DMS53 (cell line): ENCODE measurements around the gene TNFRSF6B.
A peak's percentile ranks its signal among the peaks of the same experiment; 100 is the strongest.
"Not testable (repeated sequence)": the region's sequence is repeated elsewhere in the genome, so short reads cannot be mapped to it uniquely, and the experiment has no call there.

Experiments used
- DNase-seq: peaks from one replicate; lab custom pipeline; 2025; lab: John Stamatoyannopoulos, UW

TNFRSF6B gene

DNA sequence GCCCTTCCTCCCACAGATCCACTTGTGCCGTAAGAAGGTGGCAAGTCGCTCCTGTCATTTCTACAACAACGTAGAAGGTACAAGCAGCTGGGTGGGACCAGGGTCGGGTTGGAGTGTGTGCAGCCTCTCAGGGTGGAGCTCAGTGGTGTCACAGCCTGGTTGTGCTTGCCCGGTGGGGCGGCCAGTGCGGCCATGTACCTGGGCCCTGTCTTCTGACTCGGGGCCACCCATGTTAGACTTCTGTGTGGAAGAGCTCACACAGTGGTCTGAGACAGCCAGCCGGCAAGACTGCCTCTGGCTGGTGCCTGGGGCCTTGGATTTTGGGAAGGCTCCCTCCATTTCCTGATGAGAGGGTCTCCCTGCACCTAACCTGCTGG is 33.7 kb upstream of the TNFRSF6B start:
- DNase-seq: no peak

DNA sequence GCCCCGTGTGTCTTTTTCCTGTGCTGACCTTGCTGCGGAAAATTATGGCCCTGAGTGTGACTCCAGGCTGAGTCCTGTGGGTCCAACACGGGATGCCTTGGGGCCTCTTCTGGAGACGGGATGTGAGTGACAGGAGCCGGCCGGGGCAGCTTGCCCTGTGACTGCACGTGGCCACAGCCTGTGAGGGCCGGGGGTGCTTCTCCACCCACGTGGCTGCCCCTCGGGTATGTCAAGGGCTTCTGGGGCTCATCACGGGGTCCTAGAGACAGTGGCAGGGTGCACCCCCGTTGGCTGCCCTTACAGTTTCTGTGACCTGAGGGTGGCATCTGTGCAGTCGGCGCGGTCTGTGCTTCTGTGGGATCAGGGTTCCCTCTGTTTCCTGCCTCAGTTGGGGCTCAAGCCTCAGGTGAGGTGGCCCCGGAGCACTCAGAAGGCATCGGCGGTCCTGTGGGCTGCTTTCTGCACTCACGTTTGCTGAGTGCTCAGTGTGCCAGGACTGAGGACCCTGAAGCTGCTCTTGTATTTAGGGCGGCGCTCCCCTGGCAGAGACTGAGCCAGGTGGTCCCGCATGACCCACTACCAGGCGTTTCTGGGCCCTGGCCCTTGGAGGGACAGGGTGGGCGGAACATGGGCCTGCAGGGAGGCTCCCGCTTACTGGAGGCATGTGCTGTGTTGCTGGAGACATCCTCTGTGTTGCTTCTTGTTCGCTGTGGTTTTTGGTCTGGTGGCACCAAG is 33.0 kb upstream of the TNFRSF6B start:
- no peak for DNase-seq

DNA sequence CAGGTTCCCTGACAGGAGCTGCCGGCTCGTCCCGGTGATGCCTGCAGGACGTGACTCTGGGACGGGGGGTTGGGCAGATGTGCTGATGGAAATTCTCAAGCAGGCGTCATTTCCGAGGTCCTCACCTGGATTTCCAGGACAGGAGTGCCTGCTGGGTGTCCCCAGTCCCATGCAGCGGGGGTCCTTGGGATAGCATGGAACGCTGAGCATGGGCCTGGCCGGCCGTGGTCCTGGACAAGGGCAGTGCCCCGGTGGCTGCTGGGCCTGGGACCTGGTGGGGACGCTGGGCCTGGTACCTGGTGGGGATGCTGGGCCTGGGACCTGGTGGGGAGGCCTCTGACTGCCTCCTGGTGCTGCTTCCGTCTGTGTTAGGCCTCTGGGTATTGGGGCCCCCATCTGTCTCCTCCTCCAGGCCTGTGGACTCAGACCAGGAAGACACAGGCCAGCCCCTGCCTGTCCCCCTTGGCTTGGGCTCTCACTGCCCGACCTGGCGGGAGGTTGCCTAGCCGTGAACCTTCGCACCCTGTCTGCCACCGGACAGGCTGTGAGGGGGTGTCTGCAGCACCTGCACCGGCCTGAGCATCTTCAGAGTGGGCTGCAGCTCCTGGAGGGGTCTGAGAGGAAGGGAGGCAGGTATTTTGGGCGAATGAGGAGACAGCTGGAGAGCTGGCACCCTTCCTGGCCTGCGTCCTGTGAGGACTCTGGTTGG is 32.2 kb upstream of the TNFRSF6B start:
- no peak for DNase-seq

DNA sequence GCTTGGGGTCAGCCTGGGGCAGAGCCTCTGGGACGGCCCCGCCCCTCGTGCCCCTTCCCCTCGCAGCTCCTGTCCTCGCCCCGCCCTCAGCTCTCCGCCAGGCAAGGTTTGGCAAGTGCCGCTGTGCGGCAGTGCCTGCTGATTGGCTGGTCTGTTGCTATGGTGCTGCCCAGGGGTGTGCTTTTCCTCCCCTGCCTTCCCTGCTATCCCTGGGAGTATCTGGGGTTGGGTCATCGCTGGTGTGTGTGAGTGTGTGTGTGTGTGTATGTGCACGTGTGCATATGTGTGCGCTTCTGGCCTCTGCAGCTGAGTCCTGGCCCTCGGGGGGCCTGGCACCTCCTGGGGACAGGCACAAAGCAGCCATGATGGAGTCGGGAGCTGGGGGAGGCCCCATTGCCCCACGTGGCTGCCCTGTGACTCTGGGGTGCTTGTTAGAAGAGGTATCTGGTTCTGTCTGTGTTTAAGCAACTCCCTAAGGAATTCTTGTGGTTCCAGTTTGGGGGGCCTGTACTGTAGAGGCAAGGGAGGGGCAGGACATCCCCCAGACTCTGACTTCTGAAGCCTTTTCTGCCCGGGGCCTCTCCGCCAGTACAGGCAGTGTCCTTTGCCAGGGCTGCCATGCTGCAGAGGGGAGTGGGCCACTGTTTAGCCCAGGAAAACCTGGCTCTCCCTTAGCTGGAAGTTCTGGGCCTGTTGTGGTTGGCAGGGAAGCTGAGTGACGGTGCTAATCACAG is 31.4 kb upstream of the TNFRSF6B start:
- no peak for DNase-seq

DNA sequence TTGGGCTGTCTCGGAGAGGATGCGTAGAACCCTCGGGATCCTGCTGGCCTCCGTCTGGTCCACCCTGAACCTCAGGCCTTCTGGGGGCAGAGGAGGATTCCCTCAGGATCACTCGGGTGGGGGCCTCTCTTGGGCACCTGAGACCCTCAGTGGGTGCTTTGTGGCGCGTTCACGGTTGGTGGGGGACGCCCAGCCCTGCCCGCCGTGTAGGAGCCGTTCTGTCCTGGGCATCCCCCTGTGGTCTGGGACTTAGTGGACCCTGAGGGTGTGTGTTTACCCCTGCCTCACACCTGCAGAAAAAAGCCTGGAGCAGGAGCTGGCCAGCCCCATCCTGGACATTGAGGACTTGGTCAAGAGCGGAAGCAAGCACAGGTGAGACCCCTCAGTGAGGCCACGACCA is 30.7 kb upstream of the TNFRSF6B start:
- no peak for DNase-seq

DNA sequence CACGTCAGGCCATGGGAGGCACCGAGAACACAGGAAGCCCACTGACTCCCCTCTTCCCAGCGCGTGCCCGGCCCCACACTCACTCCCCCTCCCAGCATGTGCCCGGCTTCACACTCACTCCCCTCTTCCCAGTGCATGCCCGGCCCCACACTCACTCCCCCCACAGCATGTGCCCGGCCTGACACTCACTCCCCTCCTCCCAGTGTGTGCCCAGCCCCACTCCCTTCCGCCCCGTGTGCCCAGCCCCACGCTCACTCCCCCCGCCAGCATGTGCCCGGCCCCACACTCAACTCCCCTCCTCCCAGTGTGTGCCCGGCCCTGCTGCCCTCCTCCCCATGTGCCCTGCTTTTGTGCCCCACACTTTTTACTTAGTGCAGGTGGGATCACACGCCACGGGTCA is 28.6 kb upstream of the TNFRSF6B start:
- no peak for DNase-seq

DNA sequence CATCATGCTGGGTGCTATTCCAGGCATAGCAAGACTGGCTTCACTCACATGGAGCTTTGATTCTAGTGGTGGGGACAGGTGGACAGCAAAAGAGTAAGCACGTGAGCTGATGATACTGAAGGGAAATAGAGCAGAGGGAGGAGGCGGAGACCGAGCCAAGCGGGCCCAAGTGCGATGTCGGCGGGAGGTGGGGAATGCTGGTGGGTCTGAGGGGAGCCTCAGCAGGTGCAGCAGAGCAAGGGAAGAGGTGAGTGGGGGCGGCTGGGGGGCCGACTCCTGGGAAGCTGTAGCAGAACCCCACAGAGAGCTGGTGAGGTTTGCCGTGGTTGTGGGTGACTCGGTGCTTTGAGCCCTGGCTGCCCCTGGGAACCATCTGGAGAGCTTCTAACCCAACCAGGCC is 28.1 kb upstream of the TNFRSF6B start:
- DNase-seq: no peak

DNA sequence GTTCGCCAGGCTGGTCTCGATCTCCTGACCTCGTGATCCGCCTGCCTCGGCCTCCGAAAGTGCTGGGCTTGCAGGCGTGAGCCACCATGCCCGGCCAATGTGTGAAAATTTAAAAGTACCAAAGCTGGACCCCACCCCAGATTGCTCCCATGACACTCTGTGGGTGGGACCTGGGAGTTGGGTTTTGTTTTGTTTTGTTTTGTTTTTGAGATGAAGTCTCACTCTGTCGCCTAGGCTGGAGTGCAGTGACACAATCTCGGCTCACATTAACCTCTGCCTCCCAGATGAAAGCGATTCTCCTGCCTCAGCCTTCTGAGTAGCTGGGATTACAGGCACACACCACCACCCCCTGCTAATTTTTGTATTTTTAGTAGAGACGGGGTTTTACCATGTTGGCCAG is 24.8 kb upstream of the TNFRSF6B start:
- DNase-seq: not testable (repeated sequence)

DNA sequence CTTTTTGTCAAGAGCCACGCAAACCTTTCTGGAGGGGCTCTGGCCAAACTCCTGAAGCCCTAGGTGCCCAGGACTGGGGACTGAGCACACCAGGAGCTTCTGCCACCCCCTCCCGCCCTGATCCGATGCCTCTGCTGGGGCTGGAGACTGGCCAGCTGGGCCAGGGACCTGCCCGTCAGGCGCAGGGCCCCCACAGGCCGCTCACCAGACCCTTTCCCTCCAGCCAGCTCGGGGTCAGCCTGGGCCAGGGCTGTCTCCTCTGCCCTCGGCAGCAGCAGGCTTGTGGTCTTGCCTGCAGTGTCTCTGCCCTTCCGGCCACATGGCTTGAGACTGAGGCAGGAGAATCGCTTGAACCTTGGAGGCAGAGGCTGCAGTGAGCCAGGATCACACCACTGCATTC is 23.8 kb upstream of the TNFRSF6B start:
- no peak for DNase-seq

DNA sequence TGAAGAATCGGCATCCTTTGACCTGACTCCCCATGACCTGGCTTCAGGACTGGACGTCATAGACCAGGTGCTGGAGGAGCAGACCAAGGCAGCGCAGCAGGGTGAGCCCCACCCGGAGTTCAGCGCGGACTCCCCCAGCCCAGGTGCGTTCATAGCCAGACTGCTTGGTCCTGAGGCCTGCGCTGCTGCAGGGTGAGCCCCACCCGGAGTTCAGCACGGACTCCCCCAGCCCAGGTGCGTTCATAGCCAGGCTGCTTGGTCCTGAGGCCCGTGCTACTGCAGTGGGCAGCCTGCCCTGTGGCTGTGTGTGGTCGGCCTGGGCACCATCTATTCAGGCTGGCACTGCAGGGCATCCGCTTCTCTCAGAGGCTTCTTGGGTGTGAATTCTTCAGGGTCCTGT is 22.5 kb upstream of the TNFRSF6B start:
- DNase-seq: no peak

DNA sequence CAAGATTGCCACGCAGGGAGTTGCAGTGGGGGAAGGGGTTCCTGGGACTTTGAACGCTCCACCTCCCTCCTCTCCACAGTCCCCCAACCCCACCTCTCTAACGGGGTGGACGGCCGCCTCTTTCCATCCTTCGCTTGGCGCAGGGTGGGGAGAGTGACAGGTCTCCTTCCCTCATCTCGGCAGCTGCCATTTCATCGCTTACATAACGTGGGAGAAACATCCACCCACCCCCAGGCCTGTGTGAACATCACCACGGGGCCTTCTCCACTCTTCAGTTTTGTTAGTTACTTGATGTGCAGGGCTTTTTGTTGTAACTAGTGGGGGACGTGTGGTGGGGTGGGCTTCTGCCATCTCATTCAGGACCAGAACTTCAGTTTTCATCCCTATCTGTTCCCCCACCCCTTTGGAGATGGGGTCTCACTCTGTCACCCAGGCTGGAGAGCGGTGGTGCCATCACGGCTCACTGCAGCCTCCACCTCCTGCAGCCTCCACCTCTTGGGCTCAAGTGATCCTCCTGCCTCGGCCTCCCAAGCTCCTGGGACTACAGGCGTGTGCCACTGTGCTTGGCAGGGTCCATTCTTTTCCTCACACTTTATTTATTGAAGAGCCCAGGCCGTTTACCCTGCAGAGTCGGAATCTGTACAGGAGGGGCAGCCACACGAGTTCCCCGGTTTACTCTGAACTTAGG is 20.6 kb upstream of the TNFRSF6B start:
- no peak for DNase-seq

DNA sequence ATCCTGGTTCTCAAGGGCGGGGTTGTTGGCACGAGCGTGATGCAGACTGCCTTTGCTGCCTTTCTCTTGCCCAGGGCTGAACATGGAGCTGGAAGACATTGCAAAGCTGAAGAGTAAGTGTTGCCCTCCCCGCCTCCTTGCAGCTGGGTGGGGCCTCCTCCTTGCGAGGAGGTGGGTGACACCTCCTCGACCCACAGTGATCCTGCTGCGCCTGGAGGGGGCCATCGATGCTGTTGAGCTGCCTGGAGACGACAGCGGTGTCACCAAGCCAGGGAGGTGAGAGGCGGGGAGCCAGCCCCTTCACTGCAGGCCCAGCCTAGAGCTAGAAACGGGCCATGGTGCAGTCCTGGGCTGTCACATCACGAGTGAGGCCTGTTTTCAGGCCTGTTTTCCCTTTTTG is 18.4 kb upstream of the TNFRSF6B start:
- DNase-seq: no peak

DNA sequence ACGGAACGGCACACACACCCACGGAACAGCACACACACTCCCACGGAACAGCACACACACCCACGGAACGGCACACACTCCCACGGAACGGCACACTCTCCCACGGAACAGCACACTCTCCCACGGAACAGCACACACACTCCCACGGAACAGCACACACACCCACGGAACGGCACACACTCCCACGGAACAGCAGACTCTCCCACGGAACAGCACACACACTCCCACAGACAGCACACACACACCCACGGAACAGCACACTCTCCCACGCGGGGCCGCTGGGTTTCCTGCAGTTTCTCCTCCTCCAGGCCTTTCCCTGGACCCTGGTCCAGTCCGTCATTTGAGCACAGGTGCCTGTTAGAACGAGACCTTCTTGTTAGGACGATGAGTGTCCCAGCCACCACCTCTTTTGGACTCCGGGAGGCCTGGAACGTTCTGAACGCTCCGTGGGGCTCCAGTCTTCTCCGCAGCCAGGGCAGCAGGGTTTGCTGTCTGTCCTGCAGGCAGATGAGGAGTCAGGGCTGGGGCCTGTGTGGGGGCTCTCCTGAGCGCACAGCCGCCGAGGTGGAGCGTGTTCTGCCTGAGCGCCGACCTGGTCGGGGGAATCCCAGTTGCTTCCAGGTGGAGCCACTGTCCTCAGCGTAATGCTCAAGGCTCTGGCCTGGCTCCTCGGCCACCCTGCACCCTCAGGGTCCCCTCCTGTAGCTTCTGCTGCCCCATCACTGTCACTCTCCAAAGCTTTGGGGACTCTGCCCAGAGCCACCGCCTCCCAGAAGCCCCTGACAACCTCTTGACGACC is 17.6 kb upstream of the TNFRSF6B start:
- DNase-seq: no peak

DNA sequence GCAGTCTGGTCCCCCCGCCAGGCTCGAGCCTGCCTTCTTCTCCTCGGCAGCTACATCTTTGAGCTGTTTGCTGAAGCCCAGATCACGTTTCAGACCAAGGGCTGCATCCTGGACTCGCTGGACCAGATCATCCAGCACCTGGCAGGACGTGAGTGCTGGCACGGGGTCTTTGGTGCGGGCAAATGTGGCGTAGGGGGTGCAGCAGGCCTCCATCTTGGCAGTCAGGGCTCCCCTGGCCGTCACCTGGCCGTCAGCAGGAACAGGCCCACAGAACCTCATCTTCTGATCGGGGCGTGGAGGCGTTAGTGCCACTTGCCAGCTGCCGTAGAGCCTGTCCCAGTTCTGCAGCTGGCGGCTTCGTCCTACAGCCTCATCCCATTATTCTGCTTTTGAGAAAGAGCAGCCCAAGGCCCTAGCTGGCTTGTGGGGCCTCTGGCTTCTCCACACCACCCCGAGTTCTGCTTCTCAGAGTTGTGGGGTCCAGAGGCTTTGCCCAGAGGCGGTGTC is 16.6 kb upstream of the TNFRSF6B start:
- DNase-seq: no peak

DNA sequence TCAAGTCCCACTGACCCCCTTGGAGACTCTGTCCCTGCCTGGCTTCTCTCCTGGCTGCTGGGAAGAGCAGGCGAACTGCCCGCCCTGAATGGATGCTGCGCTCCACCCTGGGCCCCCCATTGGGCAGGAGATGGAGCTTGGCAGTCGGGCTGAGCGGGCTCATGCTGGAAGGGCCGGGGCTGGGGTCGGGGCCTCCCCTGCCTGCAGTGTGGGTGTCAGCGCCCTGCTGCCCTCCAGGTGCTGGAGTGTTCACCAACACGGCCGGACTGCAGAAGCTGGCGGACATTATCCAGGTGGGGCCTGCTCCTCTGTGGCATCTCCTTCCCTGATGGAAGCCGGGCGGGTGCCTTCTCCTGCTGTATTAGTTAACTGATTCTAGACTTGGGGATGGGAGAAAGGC is 16.0 kb upstream of the TNFRSF6B start:
- DNase-seq: no peak

DNA sequence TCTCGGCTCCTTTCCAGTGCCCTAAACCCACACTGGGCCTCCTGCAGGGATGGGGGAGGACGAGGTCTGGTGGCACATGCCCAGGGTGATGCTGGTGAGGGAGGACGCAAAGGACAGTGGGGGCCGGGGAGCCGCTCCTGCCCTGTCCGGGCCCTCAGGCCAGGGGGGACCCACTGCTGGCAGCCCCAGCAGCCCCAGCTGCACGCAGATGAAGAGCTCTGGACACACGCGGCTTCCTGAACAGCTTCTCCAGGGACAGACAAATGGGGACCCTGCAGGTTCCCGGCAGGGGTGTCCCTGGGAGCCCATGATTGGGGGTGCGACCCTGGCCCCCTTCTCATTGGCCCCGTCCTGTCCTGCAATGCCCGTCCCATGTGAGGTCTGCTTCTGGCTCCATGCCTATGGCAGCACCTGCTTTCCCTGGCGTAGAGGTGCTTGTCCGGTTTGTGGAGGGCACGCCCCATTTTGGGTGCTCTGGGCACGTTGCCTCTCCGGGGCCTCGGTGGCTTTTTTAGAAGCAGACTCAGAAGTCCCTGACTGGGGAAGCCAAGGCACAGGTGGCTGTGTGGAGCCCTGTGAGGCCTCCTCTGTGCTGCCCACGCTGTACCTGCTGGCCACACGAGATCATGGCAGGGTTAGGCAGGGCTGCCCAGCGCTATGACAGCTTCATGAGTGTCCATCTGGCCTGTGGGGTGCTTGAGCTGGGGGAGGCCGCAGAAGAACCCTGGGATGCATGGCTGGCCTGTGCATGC is 15.4 kb upstream of the TNFRSF6B start:
- DNase-seq: no peak

DNA sequence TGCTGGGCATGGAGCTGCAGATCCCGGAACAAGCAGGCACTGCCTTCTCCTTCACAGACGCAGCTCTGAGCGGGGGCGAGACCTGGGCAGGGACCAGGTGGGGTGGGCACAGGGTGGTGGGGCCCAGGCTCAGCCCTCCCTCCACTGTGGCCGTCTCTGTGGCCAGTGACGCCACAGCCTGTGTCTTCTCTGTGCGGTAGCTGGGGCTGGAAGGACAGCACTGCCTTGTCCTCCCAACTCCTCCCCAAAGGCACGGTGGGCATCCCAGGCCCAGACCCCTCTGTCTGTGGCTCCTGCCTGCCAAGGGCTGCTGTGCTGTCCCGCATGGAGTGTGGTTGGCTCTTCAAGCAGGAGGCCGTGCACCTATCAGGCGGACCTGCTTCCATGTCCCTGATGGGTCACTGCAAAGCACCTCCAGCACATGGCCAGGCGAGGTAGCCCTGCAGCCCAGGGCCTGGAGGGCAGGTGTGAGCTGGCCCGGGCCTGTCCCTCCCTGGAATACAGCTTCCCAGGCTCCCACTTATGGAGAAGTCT is 14.8 kb upstream of the TNFRSF6B start:
- DNase-seq: no peak

DNA sequence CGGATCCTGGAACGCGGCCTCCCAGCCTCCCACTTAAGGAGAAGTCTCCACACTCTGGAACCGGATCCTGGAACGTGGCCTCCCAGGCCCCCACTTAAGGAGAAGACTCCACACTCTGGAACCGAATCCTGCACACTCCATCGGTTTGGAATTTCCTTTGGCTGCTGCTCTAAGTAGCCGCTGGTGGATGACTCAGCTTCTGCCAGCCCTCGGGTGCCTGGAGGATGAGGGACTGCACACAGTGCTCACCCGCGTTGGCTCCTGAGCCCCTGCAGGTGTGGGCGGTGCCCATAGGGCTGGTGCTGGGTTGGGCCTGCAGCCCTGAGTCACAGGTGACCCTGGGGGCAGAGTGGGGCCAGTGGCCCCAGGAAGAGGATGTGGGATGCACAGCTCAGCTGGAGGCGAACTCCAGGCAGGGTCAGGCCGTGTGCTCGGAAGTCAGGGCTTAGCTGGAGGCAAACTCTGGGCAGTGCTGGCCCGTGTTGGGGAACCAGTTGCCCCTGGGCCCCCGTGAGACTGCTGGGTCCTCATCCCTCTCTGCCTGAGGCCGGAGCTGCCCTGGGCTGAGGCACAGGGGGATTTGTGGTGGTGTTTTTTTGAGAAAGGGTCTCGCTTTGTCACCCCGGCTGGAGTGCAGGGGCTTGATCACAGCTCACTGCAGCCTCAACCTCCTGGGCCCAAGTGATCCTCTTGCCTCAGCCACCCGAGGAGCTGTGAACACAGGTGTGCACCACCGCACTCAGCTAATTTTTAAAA is 13.9 kb upstream of the TNFRSF6B start:
- DNase-seq: peak; percentile 73

DNA sequence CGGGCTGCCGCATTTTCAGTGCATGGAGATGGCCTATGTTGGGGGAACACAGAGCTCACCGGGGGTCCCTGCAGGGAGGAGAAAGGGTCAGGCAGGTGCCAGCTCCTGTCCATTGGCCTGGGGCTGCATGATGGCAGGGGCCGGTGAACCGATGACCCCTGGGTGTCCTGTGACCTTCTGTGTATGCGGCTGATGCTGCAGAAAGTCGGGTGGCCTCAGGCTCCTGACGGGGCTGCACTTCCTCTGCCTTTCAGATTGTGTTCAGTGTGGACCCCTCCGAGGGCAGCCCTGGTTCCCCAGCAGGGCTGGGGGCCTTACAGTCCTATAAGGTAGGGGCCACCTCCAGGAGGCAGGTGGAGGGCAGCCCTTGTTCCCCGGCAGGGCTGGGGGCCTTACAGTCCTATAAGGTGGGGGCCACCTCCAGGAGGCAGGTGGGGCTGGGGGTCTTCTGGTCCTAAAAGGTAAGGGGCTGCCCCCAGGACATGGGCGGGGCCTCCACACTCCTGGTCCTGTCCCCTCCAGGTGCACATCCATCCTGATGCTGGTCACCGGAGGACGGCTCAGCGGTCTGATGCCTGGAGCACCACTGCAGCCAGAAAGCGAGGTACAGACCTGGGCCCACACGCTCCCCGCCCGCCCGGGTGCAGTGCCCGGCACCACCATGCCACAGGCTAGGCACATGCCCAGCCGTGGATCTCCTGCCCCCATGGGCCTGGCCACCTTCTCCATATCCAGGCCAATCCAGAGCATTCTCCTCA is 11.0 kb upstream of the TNFRSF6B start:
- DNase-seq: no peak
